Astrocyte of the spinal cord (primary cell): ENCODE measurements around the gene CIAO3.

Experiments used
- DNase-seq: peaks from one replicate; pipeline ENCODE4 v3.0.0; 2011; ENCODE audit warnings: low read depth, low spot score
- H3K4me3 ChIP-seq: 2 replicates; pipeline ENCODE4 v1.5.1; 2011; ENCODE audit warnings: low read depth, mild to moderate bottlenecking, low read length, moderate library complexity
- in situ Hi-C: cut with HindIII; loops from 2 replicates; pipeline ENCODE4 v1.10.0; 2017; ENCODE audit warnings: low sequenced_read_pairs
- TF ChIP-seq, protein P1 (sequence below): IDR thresholded peaks from 2 replicates; pipeline ENCODE4 v1.5.1; 2012; ENCODE audit warnings: low read depth, mild to moderate bottlenecking, low read length, inconsistent platforms

The CIAO3 gene

DNA sequence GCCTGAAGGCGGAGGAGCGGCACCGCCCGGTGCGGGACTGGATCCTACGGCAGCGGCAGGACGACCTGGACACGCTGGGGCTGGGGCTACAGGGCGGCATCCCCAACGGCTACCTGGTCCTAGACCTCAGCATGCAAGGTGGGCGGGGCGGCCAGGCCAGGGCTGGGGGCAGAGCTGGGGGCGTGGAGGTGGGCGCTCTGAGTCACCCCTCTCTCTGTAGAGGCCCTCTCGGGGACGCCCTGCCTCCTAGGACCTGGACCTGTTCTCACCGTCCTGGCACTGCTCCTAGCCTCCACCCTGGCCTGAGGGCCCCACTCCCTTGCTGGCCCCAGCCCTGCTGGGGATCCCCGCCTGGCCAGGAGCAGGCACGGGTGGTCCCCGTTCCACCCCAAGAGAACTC, 27.6 kb upstream of the CIAO3 start:
- no peak overlapping the region for H3K4me3 ChIP-seq
- DNase-seq: no peak
- TF ChIP-seq, protein P1, sequence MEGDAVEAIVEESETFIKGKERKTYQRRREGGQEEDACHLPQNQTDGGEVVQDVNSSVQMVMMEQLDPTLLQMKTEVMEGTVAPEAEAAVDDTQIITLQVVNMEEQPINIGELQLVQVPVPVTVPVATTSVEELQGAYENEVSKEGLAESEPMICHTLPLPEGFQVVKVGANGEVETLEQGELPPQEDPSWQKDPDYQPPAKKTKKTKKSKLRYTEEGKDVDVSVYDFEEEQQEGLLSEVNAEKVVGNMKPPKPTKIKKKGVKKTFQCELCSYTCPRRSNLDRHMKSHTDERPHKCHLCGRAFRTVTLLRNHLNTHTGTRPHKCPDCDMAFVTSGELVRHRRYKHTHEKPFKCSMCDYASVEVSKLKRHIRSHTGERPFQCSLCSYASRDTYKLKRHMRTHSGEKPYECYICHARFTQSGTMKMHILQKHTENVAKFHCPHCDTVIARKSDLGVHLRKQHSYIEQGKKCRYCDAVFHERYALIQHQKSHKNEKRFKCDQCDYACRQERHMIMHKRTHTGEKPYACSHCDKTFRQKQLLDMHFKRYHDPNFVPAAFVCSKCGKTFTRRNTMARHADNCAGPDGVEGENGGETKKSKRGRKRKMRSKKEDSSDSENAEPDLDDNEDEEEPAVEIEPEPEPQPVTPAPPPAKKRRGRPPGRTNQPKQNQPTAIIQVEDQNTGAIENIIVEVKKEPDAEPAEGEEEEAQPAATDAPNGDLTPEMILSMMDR: no peak
- in situ Hi-C loops: no loop called here

DNA sequence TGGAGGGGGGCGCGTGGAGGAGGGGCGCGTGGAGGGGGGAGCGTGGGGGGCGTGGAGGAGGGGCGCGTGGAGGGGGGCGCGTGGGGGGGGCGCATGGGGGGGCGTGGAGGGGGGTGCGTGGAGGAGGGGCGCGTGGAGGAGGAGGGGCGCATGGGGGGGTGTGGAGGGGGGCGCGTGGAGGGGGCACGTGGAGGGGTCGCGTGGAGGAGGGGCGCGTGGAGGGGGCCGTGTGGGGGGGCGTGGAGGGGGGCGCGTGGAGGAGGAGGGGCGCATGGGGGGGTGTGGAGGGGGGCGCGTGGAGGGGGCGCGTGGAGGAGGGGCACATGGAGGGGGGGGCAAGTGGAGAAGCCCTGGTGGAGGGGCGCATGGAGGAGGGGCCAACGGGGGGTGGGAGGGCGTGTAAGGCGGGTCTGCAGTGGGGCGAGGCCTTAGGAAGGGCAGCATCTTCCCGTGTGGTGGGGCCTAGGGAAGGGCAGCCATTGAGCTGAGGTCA, 27.0 kb upstream of the CIAO3 start:
- in situ Hi-C loops: no loop called here
- no peak overlapping the region for H3K4me3 ChIP-seq
- TF ChIP-seq, protein P1: no peak
- DNase-seq: no peak

GRCh38 chr16:766820-767640, 26.2 kb upstream of the CIAO3 start:
- no peak overlapping the region for H3K4me3 ChIP-seq
- no peak for DNase-seq
- in situ Hi-C loops: no loop called here
- TF ChIP-seq, protein P1: no peak

DNA sequence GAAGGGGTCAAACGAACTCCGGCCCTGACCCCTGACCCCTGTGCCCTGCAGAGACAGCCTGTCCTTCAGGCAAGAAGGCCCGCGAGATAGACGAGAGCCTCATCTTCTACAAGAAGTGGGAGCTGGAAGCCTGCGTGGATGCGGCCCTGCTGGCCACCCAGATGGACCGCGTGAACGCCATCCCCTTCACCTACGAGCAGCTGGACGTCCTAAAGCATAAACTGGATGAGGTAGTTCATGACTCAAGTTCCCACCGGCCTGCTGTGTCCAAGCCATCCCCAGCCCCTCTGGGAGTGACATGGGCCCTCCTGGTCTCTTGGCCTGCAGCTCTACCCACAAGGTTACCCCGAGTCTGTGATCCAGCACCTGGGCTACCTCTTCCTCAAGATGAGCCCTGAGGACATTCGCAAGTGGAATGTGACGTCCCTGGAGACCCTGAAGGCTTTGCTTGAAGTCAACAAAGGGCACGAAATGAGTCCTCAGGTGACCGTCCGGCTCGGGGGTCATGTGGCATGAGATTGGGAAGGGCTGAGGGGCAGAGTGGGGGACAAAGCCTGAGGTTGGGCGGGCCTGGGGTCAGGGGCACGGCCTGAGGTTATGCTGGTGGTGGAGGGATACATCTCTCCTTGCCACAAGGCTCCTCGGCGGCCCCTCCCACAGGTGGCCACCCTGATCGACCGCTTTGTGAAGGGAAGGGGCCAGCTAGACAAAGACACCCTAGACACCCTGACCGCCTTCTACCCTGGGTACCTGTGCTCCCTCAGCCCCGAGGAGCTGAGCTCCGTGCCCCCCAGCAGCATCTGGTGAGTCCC, 25.4 kb upstream of the CIAO3 start:
- in situ Hi-C loops: no loop called here
- H3K4me3 ChIP-seq: no peak overlapping the region
- DNase-seq: no peak
- TF ChIP-seq, protein P1: no peak

GRCh38 chr16:765488-765865, 24.7 kb upstream of the CIAO3 start:
- in situ Hi-C loops: no loop called here
- H3K4me3 ChIP-seq: no peak overlapping the region
- DNase-seq: no peak
- TF ChIP-seq, protein P1: no peak

DNA sequence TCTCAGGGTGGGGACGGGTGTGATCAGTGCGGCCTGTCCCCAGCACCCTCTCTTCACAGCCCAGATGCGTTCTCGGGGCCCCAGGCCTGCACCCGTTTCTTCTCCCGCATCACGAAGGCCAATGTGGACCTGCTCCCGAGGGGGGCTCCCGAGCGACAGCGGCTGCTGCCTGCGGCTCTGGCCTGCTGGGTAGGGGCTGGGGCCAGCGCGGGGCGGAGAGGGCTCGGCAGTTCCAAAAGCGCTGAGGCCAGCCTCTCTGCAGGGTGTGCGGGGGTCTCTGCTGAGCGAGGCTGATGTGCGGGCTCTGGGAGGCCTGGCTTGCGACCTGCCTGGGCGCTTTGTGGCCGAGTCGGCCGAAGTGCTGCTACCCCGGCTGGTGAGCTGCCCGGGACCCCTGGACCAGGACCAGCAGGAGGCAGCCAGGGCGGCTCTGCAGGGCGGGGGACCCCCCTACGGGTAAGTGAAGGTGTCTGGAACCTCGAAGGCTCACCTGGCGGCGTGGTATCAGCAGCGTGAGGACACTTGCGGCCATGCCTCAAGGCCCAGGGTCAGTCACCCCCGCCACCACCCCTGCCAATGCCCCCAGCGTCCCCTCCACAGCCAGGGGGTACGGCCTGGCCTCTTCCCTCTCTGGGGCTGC, 24.2 kb upstream of the CIAO3 start:
- TF ChIP-seq, protein P1: no peak
- in situ Hi-C loops: no loop called here
- DNase-seq: no peak
- H3K4me3 ChIP-seq: no peak overlapping the region
